Fibroblast of villous mesenchyme (primary cell): ENCODE data around the gene CLEC9A. TPM values are rescaled to one million over a fixed set of nuclear protein-coding genes. Genes with fewer than 3 reads are reported as not detected.

Experiments used
- DNase-seq: peaks from one replicate; pipeline ENCODE4 v3.0.0-alpha.2; 2010; ENCODE audit warnings: low read depth
- H3K4me3 ChIP-seq: 2 replicates; pipeline ENCODE4 v1.5.1; 2011; ENCODE audit warnings: low read depth, mild to moderate bottlenecking, low read length
- total RNA-seq: library from RNA; depleted of rRNA; stranded (reverse); fragments of >200 nt; gene quantifications from 2 replicates; pipeline ENCODE4 v1.2.3, GENCODE V29; 2012
- TF ChIP-seq, protein P1 (sequence below): IDR thresholded peaks from 2 replicates; pipeline ENCODE4 v1.5.1; 2012; ENCODE audit warnings: low read depth, mild to moderate bottlenecking, low read length; ENCODE audit not compliant: insufficient read depth

CLEC9A gene
- total RNA-seq, 1 donor: not detected

DNA sequence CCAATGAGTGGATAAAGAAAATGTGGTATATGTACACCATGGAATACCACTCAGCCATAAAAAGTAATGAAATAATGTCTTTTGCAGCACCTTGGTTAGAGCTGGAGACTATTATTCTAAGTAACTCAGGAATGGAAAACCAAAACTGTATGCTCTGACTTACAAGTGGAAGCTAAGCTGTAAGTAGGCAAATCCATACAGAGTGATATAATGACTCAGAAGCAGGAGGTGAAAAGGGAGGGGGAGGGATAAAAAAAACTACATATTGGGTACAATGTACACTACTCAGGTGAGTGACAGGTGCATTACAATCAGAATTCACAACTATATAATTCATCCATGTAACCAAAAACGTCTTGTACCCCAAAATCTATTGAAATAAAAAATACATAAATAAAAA, 83.4 kb downstream of the CLEC9A start:
- no peak for DNase-seq
- TF ChIP-seq, protein P1, sequence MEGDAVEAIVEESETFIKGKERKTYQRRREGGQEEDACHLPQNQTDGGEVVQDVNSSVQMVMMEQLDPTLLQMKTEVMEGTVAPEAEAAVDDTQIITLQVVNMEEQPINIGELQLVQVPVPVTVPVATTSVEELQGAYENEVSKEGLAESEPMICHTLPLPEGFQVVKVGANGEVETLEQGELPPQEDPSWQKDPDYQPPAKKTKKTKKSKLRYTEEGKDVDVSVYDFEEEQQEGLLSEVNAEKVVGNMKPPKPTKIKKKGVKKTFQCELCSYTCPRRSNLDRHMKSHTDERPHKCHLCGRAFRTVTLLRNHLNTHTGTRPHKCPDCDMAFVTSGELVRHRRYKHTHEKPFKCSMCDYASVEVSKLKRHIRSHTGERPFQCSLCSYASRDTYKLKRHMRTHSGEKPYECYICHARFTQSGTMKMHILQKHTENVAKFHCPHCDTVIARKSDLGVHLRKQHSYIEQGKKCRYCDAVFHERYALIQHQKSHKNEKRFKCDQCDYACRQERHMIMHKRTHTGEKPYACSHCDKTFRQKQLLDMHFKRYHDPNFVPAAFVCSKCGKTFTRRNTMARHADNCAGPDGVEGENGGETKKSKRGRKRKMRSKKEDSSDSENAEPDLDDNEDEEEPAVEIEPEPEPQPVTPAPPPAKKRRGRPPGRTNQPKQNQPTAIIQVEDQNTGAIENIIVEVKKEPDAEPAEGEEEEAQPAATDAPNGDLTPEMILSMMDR: no peak

DNA sequence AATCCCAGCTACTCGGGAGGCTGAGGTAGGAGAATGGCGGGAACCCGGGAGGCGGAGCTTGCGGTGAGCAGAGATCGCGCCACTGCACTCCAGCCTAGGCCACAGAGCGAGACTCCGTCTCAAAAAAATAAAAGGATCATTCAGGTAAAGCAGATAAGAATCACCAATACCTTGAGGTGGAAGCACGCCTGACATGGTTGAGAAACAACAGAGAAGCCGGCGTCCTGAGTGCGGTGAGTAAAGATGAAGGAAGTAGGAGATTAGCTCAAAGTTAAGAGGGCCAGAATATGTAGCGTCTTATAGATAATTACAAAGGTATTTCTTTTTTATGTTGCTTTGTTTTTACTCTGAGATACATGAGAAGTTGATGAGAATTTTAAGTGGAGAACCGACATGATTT, 84.8 kb downstream of the CLEC9A start:
- TF ChIP-seq, protein P1: no peak
- no peak for DNase-seq

More for the DNA sequence above, 83.4 kb downstream of the CLEC9A start:
- H3K4me3 ChIP-seq: no peak overlapping the region

More for the DNA sequence above, 84.8 kb downstream of the CLEC9A start:
- H3K4me3 ChIP-seq: no peak overlapping the region

Other genes with a start within 250 kb of the CLEC9A start
- gene KLRF1, start 203.2 kb upstream of the CLEC9A start, total RNA-seq: 0.32 and 0.43 TPM in 2 replicates
- gene CLEC2B, start 161.3 kb upstream of the CLEC9A start, total RNA-seq: 40.6 and 47.9 TPM in 2 replicates
- not detected in 2 replicates for gene KLRF2, start 149.2 kb upstream of the CLEC9A start, total RNA-seq
- gene CLEC2A, start 98.3 kb upstream of the CLEC9A start, total RNA-seq: not detected in 2 replicates
- not detected in 2 replicates for gene CLEC12A, start 59.3 kb upstream of the CLEC9A start, total RNA-seq
- gene CLEC1B, start 31.6 kb upstream of the CLEC9A start, total RNA-seq: under 0.01 TPM in 1 of 2 replicates, not detected in the other
- not detected in 2 replicates for gene CLEC12B, start 20.1 kb upstream of the CLEC9A start, total RNA-seq
- gene CLEC1A, start 68.3 kb downstream of the CLEC9A start, total RNA-seq: not detected in 2 replicates
- gene CLEC7A, start 99.5 kb downstream of the CLEC9A start, total RNA-seq: under 0.01 TPM in 1 of 2 replicates, not detected in the other
- 9.3 and 73.0 TPM in 2 replicates for gene OLR1, start 141.4 kb downstream of the CLEC9A start, total RNA-seq
- 3.5 and 17.7 TPM in 2 replicates for gene TMEM52B, start 148.3 kb downstream of the CLEC9A start, total RNA-seq
- gene GABARAPL1, start 182.2 kb downstream of the CLEC9A start, total RNA-seq: 61.2 and 131 TPM in 2 replicates